OCI-LY1 (cell line): Measurements from ENCODE around the gene SPATA1.

Experiments used
- H2AFZ ChIP-seq: fragments of 200-600 bp; sonication (generic), shearing (Covaris generic); 2 replicates; pipeline ENCODE4 v1.6.0; 2014; ENCODE audit warnings: antibody characterized with exemption, mild to moderate bottlenecking, low read length
- H3F3A ChIP-seq: fragments of 200-600 bp; sonication (generic), shearing (Covaris generic); 2 replicates; pipeline ENCODE4 v1.6.0; 2014; ENCODE audit warnings: mild to moderate bottlenecking, antibody characterized with exemption, low read length, moderate library complexity; ENCODE audit not compliant: insufficient read depth
- H3K27ac ChIP-seq: fragments of 200-600 bp; sonication (generic); 2 replicates; pipeline ENCODE4 v1.5.1; 2014; ENCODE audit warnings: low read length, mixed run types, mild to moderate bottlenecking, low read depth; ENCODE audit not compliant: poor library complexity, severe bottlenecking
- H3K27me3 ChIP-seq: fragments of 200-600 bp; sonication (generic); 2 replicates; pipeline ENCODE4 v1.6.0; 2014; ENCODE audit warnings: antibody characterized with exemption, mild to moderate bottlenecking, low read length, moderate library complexity; ENCODE audit not compliant: insufficient read depth
- H3K36me3 ChIP-seq: fragments of 200-600 bp; sonication (generic); 2 replicates; pipeline ENCODE4 v1.6.1; 2014; ENCODE audit warnings: mild to moderate bottlenecking, antibody characterized with exemption, low read length, moderate library complexity, mixed read lengths; ENCODE audit not compliant: insufficient read depth
- H3K4me1 ChIP-seq: fragments of 200-600 bp; sonication (generic); 2 replicates; pipeline ENCODE4 v1.5.1; 2014; ENCODE audit warnings: mild to moderate bottlenecking, low read length, moderate library complexity; ENCODE audit not compliant: insufficient read depth, severe bottlenecking
- H3K4me2 ChIP-seq: fragments of 200-600 bp; sonication (generic), shearing (Covaris generic); 2 replicates; pipeline ENCODE4 v1.6.1; 2014; ENCODE audit warnings: low read length
- H3K4me3 ChIP-seq: fragments of 200-600 bp; sonication (generic); 2 replicates; pipeline ENCODE4 v1.5.1; 2014; ENCODE audit warnings: low read length, low read depth, mild to moderate bottlenecking, mixed read lengths; ENCODE audit not compliant: poor library complexity, severe bottlenecking
- H3K79me2 ChIP-seq: fragments of 200-600 bp; shearing (Covaris generic); 2 replicates; pipeline ENCODE4 v1.6.1; 2016; ENCODE audit warnings: mixed run types, low read length, mixed read lengths; ENCODE audit not compliant: insufficient read depth
- H3K9ac ChIP-seq: fragments of 200-600 bp; sonication (generic), shearing (Covaris generic); 2 replicates; pipeline ENCODE4 v1.6.1; 2014; ENCODE audit warnings: mild to moderate bottlenecking, low read length, mixed read lengths
- H3K9me2 ChIP-seq: fragments of 200-600 bp; sonication (generic), shearing (Covaris generic); 2 replicates; pipeline ENCODE4 v1.6.1; 2014; ENCODE audit warnings: low read depth, mild to moderate bottlenecking, low read length, mixed read lengths
- H3K9me3 ChIP-seq: fragments of 200-600 bp; shearing (Covaris generic); 2 replicates; pipeline ENCODE4 v1.6.1; 2014; ENCODE audit warnings: low read length, mixed read lengths
- H4K20me1 ChIP-seq: fragments of 200-600 bp; sonication (generic), shearing (Covaris generic); 2 replicates; pipeline ENCODE4 v1.6.0; 2016; ENCODE audit warnings: mild to moderate bottlenecking, low read length; ENCODE audit not compliant: insufficient read depth
- EZH2 ChIP-seq: fragments of 200-600 bp; sonication (generic), shearing (Covaris generic); IDR thresholded peaks from 2 replicates; pipeline ENCODE4 v1.8.0; 2017; ENCODE audit warnings: borderline replicate concordance, mixed run types, mild to moderate bottlenecking, antibody characterized with exemption, low read length, moderate library complexity, mixed read lengths
- TF ChIP-seq, protein P1 (sequence below): fragments of 200-600 bp; sonication (generic), shearing (Covaris generic); IDR thresholded peaks from 2 replicates; pipeline ENCODE4 v1.5.1; 2017; ENCODE audit warnings: mild to moderate bottlenecking, antibody characterized with exemption, low read length, moderate library complexity, mixed read lengths

The SPATA1 gene

DNA sequence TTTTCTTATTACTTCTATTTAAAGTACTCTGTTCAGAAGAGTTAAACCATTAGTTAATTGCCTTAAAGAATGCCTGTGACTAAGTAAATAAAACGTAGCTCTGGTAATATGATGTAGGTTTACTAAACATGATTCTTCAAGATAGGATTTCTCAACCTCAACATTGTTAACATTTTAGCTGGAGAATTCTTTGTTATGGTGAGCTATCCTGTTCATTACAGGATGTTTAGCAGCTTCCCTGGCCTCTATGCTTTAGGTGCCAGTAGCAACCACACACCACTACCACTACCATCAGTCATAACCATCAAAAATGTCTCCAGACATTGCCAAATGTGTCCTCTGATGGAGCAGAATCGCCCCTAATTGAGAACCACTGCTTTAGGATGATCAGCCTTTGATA lies 16.4 kb upstream of the SPATA1 start:
- no peaks in the 10 kb centered on the region for H3K27me3 ChIP-seq
- H3K9me3 ChIP-seq = no peaks in the 10 kb centered on the region
- no peak overlapping the region for H3K4me3 ChIP-seq
- H2AFZ ChIP-seq = no peak overlapping the region
- no peaks in the 10 kb centered on the region for H4K20me1 ChIP-seq
- no peaks in the 10 kb centered on the region for H3K9me2 ChIP-seq
- H3K9ac ChIP-seq = no peak overlapping the region
- H3K4me1 ChIP-seq = no peaks in the 10 kb centered on the region
- no peak overlapping the region for H3K27ac ChIP-seq
- no peak for TF ChIP-seq EZH2
- TF ChIP-seq, protein P1, sequence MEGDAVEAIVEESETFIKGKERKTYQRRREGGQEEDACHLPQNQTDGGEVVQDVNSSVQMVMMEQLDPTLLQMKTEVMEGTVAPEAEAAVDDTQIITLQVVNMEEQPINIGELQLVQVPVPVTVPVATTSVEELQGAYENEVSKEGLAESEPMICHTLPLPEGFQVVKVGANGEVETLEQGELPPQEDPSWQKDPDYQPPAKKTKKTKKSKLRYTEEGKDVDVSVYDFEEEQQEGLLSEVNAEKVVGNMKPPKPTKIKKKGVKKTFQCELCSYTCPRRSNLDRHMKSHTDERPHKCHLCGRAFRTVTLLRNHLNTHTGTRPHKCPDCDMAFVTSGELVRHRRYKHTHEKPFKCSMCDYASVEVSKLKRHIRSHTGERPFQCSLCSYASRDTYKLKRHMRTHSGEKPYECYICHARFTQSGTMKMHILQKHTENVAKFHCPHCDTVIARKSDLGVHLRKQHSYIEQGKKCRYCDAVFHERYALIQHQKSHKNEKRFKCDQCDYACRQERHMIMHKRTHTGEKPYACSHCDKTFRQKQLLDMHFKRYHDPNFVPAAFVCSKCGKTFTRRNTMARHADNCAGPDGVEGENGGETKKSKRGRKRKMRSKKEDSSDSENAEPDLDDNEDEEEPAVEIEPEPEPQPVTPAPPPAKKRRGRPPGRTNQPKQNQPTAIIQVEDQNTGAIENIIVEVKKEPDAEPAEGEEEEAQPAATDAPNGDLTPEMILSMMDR = no peak
- H3F3A ChIP-seq = no peaks in the 10 kb centered on the region
- H3K79me2 ChIP-seq = peaks cover 17% of the 10 kb centered on the region
- H3K36me3 ChIP-seq = peaks cover 85% of the 10 kb centered on the region
- H3K4me2 ChIP-seq = no peak overlapping the region

DNA sequence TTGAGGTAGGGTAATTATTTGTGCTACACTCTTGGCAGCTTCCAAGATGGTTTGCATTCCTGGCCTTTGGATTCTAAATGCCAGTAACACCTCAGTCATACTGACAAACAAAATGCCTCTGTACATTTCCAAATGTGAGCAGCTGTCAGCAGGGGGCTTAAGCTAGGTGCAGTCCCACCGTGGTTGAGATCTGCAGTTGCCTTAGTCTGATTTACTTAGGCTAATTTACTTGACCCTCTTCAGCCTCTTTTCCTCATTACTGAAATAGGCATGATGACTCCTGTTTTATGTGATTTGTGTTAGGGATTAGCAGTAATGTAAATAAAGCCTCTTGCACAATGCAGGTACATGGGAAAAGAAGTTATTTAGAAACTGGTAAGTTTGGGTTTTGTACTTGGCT lies 13.5 kb upstream of the SPATA1 start:
- Histone ChIP-seq H3K9ac (no peak overlapping the region), H4K20me1 (no peaks in the 10 kb centered on the region), H3K4me3 (no peak overlapping the region), H3K27me3 (no peaks in the 10 kb centered on the region), H3K4me2 (no peak overlapping the region), H3K27ac (no peak overlapping the region), H3K9me2 (no peaks in the 10 kb centered on the region), H3F3A (no peaks in the 10 kb centered on the region), H3K36me3 (peaks cover 88% of the 10 kb centered on the region), H3K9me3 (no peaks in the 10 kb centered on the region), H3K4me1 (no peaks in the 10 kb centered on the region), H3K79me2 (peaks cover 7% of the 10 kb centered on the region; the same call in 1 of the 2 replicates), H2AFZ (no peak overlapping the region)
- TF ChIP-seq EZH2 = no peak
- TF ChIP-seq, protein P1 = no peak

DNA sequence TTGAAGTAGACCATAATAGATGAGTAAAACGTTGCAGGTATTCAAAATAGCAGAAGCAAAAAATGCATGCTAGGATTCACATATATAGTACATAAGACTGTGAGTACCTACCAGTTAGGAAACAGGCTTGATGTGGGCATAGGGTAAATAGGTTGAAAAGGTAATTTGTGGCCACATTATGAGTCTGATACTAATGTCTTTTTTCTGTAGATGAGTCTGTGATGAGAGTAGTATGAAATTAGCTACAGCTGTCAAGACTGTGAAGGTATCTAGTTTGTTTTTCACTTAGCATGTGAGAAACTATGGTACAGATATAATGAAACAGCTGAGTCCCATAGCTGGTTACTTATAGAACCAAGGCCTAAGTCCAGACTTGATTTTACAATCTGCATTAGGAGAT lies 12.4 kb upstream of the SPATA1 start:
- H3K79me2 ChIP-seq = no peaks in the 10 kb centered on the region
- no peak overlapping the region for H3K27ac ChIP-seq
- H3F3A ChIP-seq = no peaks in the 10 kb centered on the region
- H3K4me3 ChIP-seq = no peak overlapping the region
- no peak for TF ChIP-seq EZH2
- TF ChIP-seq, protein P1 = no peak
- no peak overlapping the region for H3K9ac ChIP-seq
- H3K9me3 ChIP-seq = no peaks in the 10 kb centered on the region
- no peaks in the 10 kb centered on the region for H4K20me1 ChIP-seq
- no peak overlapping the region for H3K4me2 ChIP-seq
- H3K36me3 ChIP-seq = peaks cover 93% of the 10 kb centered on the region
- no peaks in the 10 kb centered on the region for H3K27me3 ChIP-seq
- H3K9me2 ChIP-seq = no peaks in the 10 kb centered on the region
- no peak overlapping the region for H2AFZ ChIP-seq
- H3K4me1 ChIP-seq = no peaks in the 10 kb centered on the region
